Bronchial epithelial cell (primary cell): Measurements from ENCODE around the gene DLGAP4. TPM values are rescaled to one million over a fixed set of nuclear protein-coding genes. Genes with fewer than 3 reads are reported as not detected.
A peak's percentile ranks its signal among the peaks of the same experiment; 100 is the strongest.
"Not testable (repeated sequence)": the region's sequence is repeated elsewhere in the genome, so short reads cannot be mapped to it uniquely, and the experiment has no call there.

ENCODE experiments used
- DNase-seq: peaks from one replicate; pipeline ENCODE4 v3.0.0-alpha.2; 2010; ENCODE audit warnings: low read depth
- FAIRE-seq: peaks from 2 replicates; lab custom pipeline; 2011; peaks lifted over from hg19 to GRCh38; lab: Jason Lieb, UNC
- H3K27me3 ChIP-seq: 2 replicates; pipeline ENCODE4 v1.5.1; 2011; ENCODE audit warnings: low read length; ENCODE audit not compliant: control insufficient read depth, insufficient read depth
- H3K36me3 ChIP-seq: 2 replicates; pipeline ENCODE4 v1.5.1; 2011; ENCODE audit warnings: low read length; ENCODE audit not compliant: control insufficient read depth, insufficient read depth
- H3K4me3 ChIP-seq: 2 replicates; pipeline ENCODE4 v1.5.1; 2011; ENCODE audit warnings: mild to moderate bottlenecking, low read depth, low read length, control low read depth
- CTCF ChIP-seq: IDR thresholded peaks from 2 replicates; pipeline ENCODE4 v1.5.1; 2011; ENCODE audit warnings: mild to moderate bottlenecking, moderate library complexity, low read length, control low read depth, inconsistent platforms; ENCODE audit not compliant: insufficient read depth, severe bottlenecking
- total RNA-seq: library from RNA; depleted of rRNA; stranded (reverse); fragments of >200 nt; gene quantifications from 2 replicates; pipeline ENCODE4 v1.2.1, GENCODE V29; 2014

Gene DLGAP4
- total RNA-seq, 1 donor from 2014 or later, result 5.5 TPM

- FAIRE-seq, result no peak
- no peak overlapping the region for H3K4me3 ChIP-seq
- no peaks in the 10 kb centered on the region for H3K27me3 ChIP-seq
- no peak for TF ChIP-seq CTCF
- no peaks in the 10 kb centered on the region for H3K36me3 ChIP-seq
- peak; percentile 58 for DNase-seq
Measured at GRCh38 chr20:36472637-36473090, 166.5 kb downstream of the DLGAP4 start.

- Histone ChIP-seq H3K4me3 (no peak overlapping the region), H3K36me3 (no peaks in the 10 kb centered on the region), H3K27me3 (no peaks in the 10 kb centered on the region)
- no peak for TF ChIP-seq CTCF
- FAIRE-seq, result no peak
- DNase-seq, result no peak
Measured at GRCh38 chr20:36473164-36473563, 167.0 kb downstream of the DLGAP4 start.

- DNase-seq (no peak), FAIRE-seq (no peak)
- Histone ChIP-seq H3K36me3 (peaks cover 1% of the 10 kb centered on the region), H3K27me3 (no peaks in the 10 kb centered on the region), H3K4me3 (no peak overlapping the region)
- TF ChIP-seq CTCF, result no peak
Measured at GRCh38 chr20:36474563-36474962, 168.4 kb downstream of the DLGAP4 start.

GRCh38 chr20:36475054-36475453, 168.9 kb downstream of the DLGAP4 start:
- DNase-seq, result peak; percentile 46
- not testable (repeated sequence) for FAIRE-seq, H3K27me3 ChIP-seq, H3K4me3 ChIP-seq, H3K36me3 ChIP-seq

GRCh38 chr20:36477475-36477874, 171.3 kb downstream of the DLGAP4 start:
- no peak for TF ChIP-seq CTCF
- DNase-seq (no peak), FAIRE-seq (no peak)
- Histone ChIP-seq H3K27me3 (no peaks in the 10 kb centered on the region), H3K4me3 (no peak overlapping the region), H3K36me3 (peaks cover 4% of the 10 kb centered on the region)

- no peaks in the 10 kb centered on the region for H3K27me3 ChIP-seq
- H3K36me3 ChIP-seq, result peaks cover 4% of the 10 kb centered on the region
- DNase-seq (no peak), FAIRE-seq (no peak)
- H3K4me3 ChIP-seq, result no peak overlapping the region
- no peak for TF ChIP-seq CTCF
Measured at GRCh38 chr20:36478137-36478905, 172.2 kb downstream of the DLGAP4 start.
